ENCODE results near the gene RHOD.
A peak's percentile ranks its signal among the peaks of the same experiment; 100 is the strongest.

RHOD gene

DNA sequence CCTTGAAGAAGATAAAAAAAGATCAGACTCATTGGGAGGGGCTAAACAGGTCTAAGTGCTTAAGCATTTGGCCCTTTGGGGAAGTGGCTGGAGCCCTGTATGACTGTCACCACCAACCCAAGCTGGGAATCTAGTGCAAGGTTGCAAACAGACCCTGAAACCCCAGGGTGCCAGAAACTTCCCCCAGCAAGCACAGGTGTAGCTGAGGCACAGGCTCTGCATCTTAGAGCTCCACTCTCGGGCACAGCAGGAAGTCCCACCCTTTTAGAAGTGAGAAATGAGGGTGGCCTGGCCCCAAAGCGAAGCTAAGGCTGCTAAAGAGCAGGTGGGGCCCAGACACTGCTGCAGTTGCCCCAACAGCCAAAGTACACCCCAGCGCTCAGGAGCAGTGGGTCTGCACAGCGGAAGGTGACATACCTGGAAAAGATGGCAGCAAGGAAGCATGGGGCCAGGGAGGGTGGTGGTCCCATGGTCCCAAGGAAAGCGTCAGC lies 56.6 kb downstream of the RHOD start:
- no peak for DNase-seq

- DNase-seq = no peak
These were observed 57.7 kb downstream of the RHOD start for GRCh38 chr11:67114275-67114896.

GRCh38 chr11:67116758-67117105 lies 60.1 kb downstream of the RHOD start:
- DNase-seq = no peak

DNA sequence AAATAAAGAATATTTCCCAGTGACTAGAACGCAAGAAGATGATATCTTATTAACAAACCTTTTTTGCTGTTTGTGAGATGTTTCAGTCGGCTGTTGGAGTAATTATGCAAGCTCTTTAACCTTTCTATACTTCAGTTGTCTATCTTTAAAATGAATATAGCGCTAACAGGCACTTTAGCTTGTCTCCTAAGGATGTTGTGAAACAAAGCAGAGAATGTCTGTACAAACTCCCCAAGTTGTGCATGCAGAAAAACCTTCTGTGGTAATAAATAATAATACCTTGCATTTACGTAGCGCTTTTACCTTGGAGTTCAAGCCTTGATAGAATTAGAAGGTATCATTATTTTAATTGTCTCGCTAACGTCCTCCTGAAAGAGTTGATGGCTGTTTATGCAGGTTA lies 60.5 kb downstream of the RHOD start:
- DNase-seq = no peak

DNA sequence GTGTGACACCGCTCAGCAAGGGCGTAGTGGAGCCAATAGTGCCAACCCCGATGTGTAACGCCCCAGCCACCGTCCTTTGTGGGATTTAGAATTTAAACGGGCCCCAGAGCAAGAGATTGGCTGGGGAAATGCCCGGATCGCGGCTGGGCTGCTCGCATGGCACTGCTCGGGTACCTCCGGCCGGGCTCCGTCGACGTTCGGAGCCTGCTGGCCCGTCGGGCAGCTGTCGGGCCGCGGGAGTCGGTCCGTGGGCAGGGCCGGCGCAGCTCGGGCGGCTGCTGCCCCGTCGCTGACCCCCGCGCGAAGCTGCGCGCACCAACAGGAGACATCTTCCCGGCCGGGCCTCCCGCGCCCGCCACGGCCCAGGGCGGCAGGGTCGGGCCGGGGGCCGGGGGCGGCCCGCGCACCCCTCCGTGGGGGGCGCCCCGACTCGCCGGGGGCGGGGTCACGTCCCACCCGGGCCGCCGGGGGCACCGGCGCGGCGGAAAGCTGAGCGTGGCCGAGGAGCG lies 61.1 kb downstream of the RHOD start:
- DNase-seq = peak in 18 of 56 donors; percentile 7 to 41 (median 28)

- DNase-seq = peak in 25 of 56 donors; percentile 15 to 69 (median 43)
These were observed 61.6 kb downstream of the RHOD start for GRCh38 chr11:67118181-67118766.

- peak; percentile 69 to 100 (median 98) for DNase-seq
These were observed 62.3 kb downstream of the RHOD start, which contains the start of gene KDM2A for GRCh38 chr11:67118801-67119584. KDM2A (plus strand) TSS chr11:67119263; CDS start chr11:67121317, 2,054 bp downstream.

DNA sequence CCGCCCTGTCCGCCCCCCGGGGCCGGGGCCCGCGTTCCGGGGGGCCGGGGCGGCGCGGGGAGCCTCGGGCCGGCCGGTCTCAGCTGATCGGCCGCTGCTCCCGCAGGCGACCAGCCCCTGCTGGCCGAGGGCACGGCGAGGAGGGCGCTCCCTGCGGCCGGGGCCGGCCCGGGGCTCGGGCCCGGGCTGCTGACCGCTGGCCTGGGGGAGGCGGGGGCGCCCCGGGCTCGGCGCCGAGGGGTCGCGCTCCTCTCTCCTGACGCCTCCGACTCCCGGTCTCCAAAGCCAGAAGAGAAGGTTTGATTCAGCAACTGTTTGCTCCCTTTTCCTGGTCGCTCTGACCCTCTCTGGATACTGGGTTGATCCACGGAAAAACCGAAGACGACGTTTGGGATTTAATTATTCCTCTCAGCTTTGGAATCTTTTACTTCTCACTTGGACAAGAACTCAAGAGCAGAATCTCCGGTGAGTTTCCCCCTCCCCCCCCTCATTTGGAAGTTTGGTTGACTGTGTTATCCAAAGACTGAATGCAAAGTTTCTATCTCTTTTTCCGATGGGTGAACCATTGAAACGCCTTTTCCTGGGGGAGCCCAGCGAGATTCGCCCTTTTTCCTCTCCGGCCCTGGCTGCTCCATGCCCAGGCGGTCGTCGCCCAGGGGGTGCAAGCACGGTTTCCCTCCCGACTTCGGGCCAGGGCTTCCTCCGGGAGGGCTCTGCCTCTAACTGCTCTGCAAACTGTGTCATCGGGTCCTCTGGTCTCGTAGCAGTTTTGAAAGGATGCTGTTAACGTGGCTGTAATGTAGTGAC lies 63.1 kb downstream of the RHOD start:
- DNase-seq = peak in 25 of 56 donors; percentile 6 to 54 (median 36)

- peak in 1 of 56 donors; percentile 29 for DNase-seq
These were observed 63.8 kb downstream of the RHOD start for GRCh38 chr11:67120456-67120855.

- DNase-seq = peak in 8 of 56 donors; percentile 1 to 49 (median 6)
These were observed 64.4 kb downstream of the RHOD start for GRCh38 chr11:67120881-67121710.
